Osteoblast (primary cell): ENCODE measurements around the gene TRAF1. TPM values are rescaled to one million over a fixed set of nuclear protein-coding genes. Genes with fewer than 3 reads are reported as not detected.

ENCODE experiments used
- DNase-seq: peaks from one replicate; pipeline ENCODE4 v3.0.0; 2011; ENCODE audit warnings: low spot score, mixed read lengths; ENCODE audit not compliant: insufficient read length; ENCODE audit errors: missing footprints
- H2AFZ ChIP-seq: 2 replicates; pipeline ENCODE4 v1.6.0; 2011; ENCODE audit warnings: mild to moderate bottlenecking, low read length
- H3K27ac ChIP-seq: 2 replicates; pipeline ENCODE4 v1.5.1; 2011; ENCODE audit warnings: mild to moderate bottlenecking, low read depth, low read length, moderate library complexity
- H3K27me3 ChIP-seq: 2 replicates; pipeline ENCODE4 v1.6.0; 2012; ENCODE audit warnings: mild to moderate bottlenecking, control low read depth, inconsistent platforms, low read length, moderate library complexity; ENCODE audit not compliant: insufficient read depth
- H3K36me3 ChIP-seq: 2 replicates; pipeline ENCODE4 v1.5.1; 2011; ENCODE audit warnings: mild to moderate bottlenecking, low read length, control low read depth, moderate library complexity; ENCODE audit not compliant: insufficient read depth
- H3K4me1 ChIP-seq: 2 replicates; pipeline ENCODE4 v1.5.1; 2011; ENCODE audit warnings: mild to moderate bottlenecking, low read length, control low read depth, moderate library complexity; ENCODE audit not compliant: insufficient read depth
- H3K4me2 ChIP-seq: 2 replicates; pipeline ENCODE4 v1.6.0; 2011; ENCODE audit warnings: mild to moderate bottlenecking, low read length; ENCODE audit not compliant: insufficient read depth
- H3K4me3 ChIP-seq: fragments of 200-600 bp; sonication (generic); 3 replicates; pipeline ENCODE4 v1.5.1; 2012; ENCODE audit warnings: mild to moderate bottlenecking, low read length, inconsistent platforms; ENCODE audit not compliant: insufficient read depth
- H3K79me2 ChIP-seq: 2 replicates; pipeline ENCODE4 v1.6.0; 2012; ENCODE audit warnings: mild to moderate bottlenecking, low read length, control low read depth, inconsistent platforms; ENCODE audit not compliant: insufficient read depth
- H3K9me3 ChIP-seq: 2 replicates; pipeline ENCODE4 v1.5.1; 2011; ENCODE audit warnings: low read depth, low read length, control low read depth
- H4K20me1 ChIP-seq: 2 replicates; pipeline ENCODE4 v1.6.0; 2012; ENCODE audit warnings: mild to moderate bottlenecking, low read length, control low read depth; ENCODE audit not compliant: insufficient read depth
- total RNA-seq: library from RNA; depleted of rRNA; stranded (reverse); fragments of >200 nt; gene quantifications from 2 replicates; pipeline ENCODE4 v1.2.3, GENCODE V29; 2012
- TF ChIP-seq, protein P1 (sequence below): IDR thresholded peaks from 2 replicates; pipeline ENCODE4 v1.5.1; 2011; ENCODE audit warnings: mild to moderate bottlenecking, low read depth, low read length, moderate library complexity; ENCODE audit errors: extremely low read depth

The TRAF1 gene
- total RNA-seq, 1 donor, result 1.8 TPM

DNA sequence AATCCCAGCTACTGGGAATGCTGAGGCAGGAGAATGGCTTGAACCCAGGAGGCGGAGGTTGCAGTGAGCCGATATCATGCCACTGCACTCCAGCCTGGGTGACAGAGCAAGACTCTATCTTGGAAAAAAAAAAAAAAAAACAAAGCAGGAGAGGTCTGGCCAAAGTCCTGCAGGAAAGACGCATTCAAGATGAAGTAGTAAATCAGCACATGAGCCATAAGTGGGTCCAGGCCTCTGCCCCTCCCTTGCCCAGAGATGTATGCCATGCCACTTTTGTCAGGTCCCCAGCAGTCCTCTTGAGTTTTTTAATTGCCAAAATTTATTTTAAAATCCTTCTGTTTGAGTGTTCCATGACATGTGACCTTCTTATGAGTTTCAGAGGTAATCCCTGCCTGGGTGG is 41.1 kb downstream of the TRAF1 start:
- no peaks in the 10 kb centered on the region for H3K79me2 ChIP-seq
- no peaks in the 10 kb centered on the region for H3K36me3 ChIP-seq
- H4K20me1 ChIP-seq, result no peaks in the 10 kb centered on the region
- H3K4me1 ChIP-seq, result peaks cover 14% of the 10 kb centered on the region
- DNase-seq, result no peak
- H3K4me2 ChIP-seq, result no peak overlapping the region
- H3K27ac ChIP-seq, result no peak overlapping the region
- no peaks in the 10 kb centered on the region for H3K9me3 ChIP-seq
- no peak overlapping the region for H2AFZ ChIP-seq
- H3K27me3 ChIP-seq, result peaks cover 3% of the 10 kb centered on the region
- TF ChIP-seq, protein P1, sequence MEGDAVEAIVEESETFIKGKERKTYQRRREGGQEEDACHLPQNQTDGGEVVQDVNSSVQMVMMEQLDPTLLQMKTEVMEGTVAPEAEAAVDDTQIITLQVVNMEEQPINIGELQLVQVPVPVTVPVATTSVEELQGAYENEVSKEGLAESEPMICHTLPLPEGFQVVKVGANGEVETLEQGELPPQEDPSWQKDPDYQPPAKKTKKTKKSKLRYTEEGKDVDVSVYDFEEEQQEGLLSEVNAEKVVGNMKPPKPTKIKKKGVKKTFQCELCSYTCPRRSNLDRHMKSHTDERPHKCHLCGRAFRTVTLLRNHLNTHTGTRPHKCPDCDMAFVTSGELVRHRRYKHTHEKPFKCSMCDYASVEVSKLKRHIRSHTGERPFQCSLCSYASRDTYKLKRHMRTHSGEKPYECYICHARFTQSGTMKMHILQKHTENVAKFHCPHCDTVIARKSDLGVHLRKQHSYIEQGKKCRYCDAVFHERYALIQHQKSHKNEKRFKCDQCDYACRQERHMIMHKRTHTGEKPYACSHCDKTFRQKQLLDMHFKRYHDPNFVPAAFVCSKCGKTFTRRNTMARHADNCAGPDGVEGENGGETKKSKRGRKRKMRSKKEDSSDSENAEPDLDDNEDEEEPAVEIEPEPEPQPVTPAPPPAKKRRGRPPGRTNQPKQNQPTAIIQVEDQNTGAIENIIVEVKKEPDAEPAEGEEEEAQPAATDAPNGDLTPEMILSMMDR, result no peak
- H3K4me3 ChIP-seq, result no peak overlapping the region

GRCh38 chr9:120883608-120883996 is 43.0 kb downstream of the TRAF1 start:
- no peak for DNase-seq
- H3K27ac ChIP-seq, result no peak overlapping the region
- no peak overlapping the region for H3K4me2 ChIP-seq

DNA sequence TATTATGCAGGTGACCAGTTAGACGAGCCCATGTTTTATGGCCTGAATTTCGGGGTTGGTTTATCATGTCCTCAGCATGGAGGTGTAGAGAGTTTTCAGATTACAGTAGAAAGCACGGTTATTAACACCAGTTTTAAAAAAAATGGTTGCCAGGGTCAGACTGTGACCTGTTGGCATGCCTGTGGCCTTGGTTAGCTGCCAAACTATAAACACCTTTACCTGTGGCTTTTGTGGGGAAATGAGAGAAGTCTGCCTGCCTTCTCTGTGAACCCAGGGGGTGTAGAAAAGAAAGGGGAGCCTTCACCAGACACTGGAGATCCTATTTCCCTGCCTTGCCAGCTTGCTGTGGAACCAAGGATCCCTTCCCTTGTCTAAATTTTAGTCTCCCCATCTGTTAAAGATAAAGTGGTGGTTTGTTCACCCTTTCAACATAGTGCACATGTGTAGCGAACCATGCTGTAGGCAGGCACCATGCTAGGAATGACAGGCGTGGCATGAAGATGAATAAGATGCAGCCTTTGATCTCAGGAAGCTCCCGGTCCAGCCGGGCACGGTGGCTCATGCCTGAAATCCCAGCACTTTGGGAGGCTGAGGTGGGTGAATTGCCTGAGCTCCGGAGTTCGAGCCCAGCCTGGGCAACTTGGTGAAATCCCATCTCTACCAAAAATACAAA is 43.5 kb downstream of the TRAF1 start:
- no peak overlapping the region for H3K4me2 ChIP-seq
- no peaks in the 10 kb centered on the region for H3K36me3 ChIP-seq
- TF ChIP-seq, protein P1, result no peak
- H2AFZ ChIP-seq, result no peak overlapping the region
- H3K4me1 ChIP-seq, result peaks cover 14% of the 10 kb centered on the region
- DNase-seq, result no peak
- no peaks in the 10 kb centered on the region for H3K9me3 ChIP-seq
- no peaks in the 10 kb centered on the region for H4K20me1 ChIP-seq
- no peak overlapping the region for H3K27ac ChIP-seq
- peaks cover 3% of the 10 kb centered on the region for H3K27me3 ChIP-seq
- no peak overlapping the region for H3K4me3 ChIP-seq
- no peaks in the 10 kb centered on the region for H3K79me2 ChIP-seq

More at GRCh38 chr9:120883608-120883996, 43.0 kb downstream of the TRAF1 start:
- Histone ChIP-seq H3K27me3 (peaks cover 3% of the 10 kb centered on the region), H3K36me3 (no peaks in the 10 kb centered on the region), H3K4me3 (no peak overlapping the region), H3K9me3 (no peaks in the 10 kb centered on the region), H3K4me1 (peaks cover 14% of the 10 kb centered on the region), H4K20me1 (no peaks in the 10 kb centered on the region), H3K79me2 (no peaks in the 10 kb centered on the region), H2AFZ (no peak overlapping the region)
- TF ChIP-seq, protein P1, result no peak

DNA sequence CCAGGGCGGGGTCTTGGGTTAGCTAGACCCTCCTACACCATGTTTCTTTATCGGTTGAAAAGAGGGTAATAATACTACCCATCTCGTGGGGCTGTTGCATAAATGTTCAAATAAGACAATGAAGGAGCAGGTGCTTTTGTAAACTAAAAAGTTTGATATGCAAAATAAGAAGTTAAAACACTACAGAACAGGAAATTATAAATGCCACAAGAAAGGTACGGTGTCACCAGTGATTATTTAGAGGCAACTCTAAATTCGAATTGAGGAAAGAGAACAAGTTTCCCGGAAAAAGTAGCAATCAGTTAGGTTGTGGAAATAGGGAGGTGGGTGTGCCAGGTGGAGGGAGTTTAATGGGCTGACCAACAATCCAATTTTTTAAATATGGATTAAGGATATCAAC is 47.1 kb downstream of the TRAF1 start:
- TF ChIP-seq, protein P1, result no peak
- H3K79me2 ChIP-seq, result no peaks in the 10 kb centered on the region
- no peak for DNase-seq

More for the DNA sequence above, 47.1 kb downstream of the TRAF1 start:
- H3K4me2 ChIP-seq, result no peak overlapping the region
- peaks cover 3% of the 10 kb centered on the region for H3K27me3 ChIP-seq
- H3K27ac ChIP-seq, result no peak overlapping the region
- no peak overlapping the region for H2AFZ ChIP-seq
- peaks cover 12% of the 10 kb centered on the region for H3K4me1 ChIP-seq
- H3K9me3 ChIP-seq, result no peaks in the 10 kb centered on the region
- no peaks in the 10 kb centered on the region for H4K20me1 ChIP-seq
- H3K4me3 ChIP-seq, result no peak overlapping the region
- no peaks in the 10 kb centered on the region for H3K36me3 ChIP-seq
